Fibroblast of the aortic adventitia (primary cell): ENCODE data around the gene NPFFR2. TPM values are rescaled to one million over a fixed set of nuclear protein-coding genes. Genes with fewer than 3 reads are reported as not detected.

Experiments
- DNase-seq: peaks from one replicate; pipeline ENCODE4 v3.0.0-alpha.2; 2010; ENCODE audit warnings: low read depth
- H3K4me3 ChIP-seq: 2 replicates; pipeline ENCODE4 v1.5.1; 2011; ENCODE audit warnings: low read depth, mild to moderate bottlenecking, control low read depth, low read length, moderate library complexity
- total RNA-seq: library from RNA; depleted of rRNA; stranded (reverse); fragments of >200 nt; gene quantifications from 2 replicates; pipeline ENCODE4 v1.2.3, GENCODE V29; 2012; ENCODE audit warnings: low replicate concordance
- TF ChIP-seq, protein P1 (sequence below): IDR thresholded peaks from 2 replicates; pipeline ENCODE4 v1.5.1; 2011; ENCODE audit warnings: mild to moderate bottlenecking, low read length, control low read depth, inconsistent platforms; ENCODE audit not compliant: insufficient read depth

The NPFFR2 gene
- total RNA-seq, 1 donor, result not detected

DNA sequence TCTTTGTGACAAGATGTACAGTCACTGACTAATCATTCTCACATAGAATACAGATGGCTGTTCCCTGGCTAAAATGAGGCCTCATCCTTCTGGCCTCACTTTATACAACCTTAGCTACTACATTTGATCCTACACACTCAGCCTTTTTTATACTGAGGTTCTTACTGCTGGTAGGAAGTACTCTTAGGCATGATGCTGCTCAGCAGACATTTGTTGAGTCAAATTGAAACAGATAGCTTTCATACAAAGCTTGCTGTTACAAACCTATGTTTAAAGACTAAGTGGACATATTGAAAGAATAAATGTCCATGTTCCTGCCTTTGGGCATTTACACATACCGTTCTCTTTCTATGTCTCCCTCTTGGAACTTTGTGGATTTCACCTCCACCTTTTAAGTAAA is 154.9 kb downstream of the NPFFR2 start:
- no peak for DNase-seq
- H3K4me3 ChIP-seq, result no peak overlapping the region
- TF ChIP-seq, protein P1, sequence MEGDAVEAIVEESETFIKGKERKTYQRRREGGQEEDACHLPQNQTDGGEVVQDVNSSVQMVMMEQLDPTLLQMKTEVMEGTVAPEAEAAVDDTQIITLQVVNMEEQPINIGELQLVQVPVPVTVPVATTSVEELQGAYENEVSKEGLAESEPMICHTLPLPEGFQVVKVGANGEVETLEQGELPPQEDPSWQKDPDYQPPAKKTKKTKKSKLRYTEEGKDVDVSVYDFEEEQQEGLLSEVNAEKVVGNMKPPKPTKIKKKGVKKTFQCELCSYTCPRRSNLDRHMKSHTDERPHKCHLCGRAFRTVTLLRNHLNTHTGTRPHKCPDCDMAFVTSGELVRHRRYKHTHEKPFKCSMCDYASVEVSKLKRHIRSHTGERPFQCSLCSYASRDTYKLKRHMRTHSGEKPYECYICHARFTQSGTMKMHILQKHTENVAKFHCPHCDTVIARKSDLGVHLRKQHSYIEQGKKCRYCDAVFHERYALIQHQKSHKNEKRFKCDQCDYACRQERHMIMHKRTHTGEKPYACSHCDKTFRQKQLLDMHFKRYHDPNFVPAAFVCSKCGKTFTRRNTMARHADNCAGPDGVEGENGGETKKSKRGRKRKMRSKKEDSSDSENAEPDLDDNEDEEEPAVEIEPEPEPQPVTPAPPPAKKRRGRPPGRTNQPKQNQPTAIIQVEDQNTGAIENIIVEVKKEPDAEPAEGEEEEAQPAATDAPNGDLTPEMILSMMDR, result no peak

DNA sequence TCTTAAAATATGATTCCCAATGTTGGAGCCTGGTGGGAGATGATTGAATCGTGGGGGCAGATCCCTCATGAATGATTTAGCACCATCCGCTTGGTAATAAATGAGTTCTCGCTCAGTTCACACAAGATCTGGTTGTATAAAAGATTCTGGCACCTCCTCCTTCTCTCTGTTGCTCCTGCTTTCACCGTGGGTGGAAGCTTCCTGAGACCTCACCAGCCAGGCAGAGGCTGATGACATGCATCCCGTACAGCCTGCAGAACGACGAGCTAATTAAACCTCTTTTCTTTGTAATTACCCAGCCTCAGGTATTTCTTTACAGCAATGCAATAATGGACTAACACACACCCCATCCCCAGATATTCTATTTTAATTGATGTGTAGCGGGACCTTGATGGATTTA is 162.2 kb downstream of the NPFFR2 start:
- TF ChIP-seq, protein P1, result no peak
- no peak for DNase-seq
- H3K4me3 ChIP-seq, result no peak overlapping the region

DNA sequence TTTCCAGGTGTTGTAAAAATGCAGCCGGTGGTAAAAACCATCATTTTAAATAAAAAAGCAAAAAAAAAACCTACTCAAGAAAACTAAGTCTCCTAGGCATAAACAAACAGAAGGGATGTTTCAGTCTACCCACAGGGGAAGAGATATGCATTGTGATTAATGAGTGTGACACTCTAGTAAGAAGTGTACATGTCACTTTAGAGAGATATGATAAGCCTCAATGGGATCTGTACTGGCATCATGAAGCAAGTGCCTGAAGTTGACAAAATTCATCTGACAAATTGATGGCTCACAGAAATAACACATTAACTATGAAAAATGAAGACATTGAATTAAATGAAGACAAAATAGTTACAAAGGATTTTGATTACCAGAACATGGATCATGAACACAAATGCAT is 162.7 kb downstream of the NPFFR2 start:
- DNase-seq, result no peak
- H3K4me3 ChIP-seq, result no peak overlapping the region
- TF ChIP-seq, protein P1, result no peak

Other genes with a start within 250 kb of the NPFFR2 start
- not detected in 2 replicates for gene GC, start 247.9 kb upstream of the NPFFR2 start, total RNA-seq